Globus pallidus (tissue), 1 donor: ENCODE data around the gene IWS1.
"Not testable (repeated sequence)": the region's sequence is repeated elsewhere in the genome, so short reads cannot be mapped to it uniquely, and the experiment has no call there.

ENCODE experiments used
- DNase-seq: peaks from one replicate; pipeline ENCODE4 v3.0.0-alpha.2; 2015; ENCODE audit warnings: low spot score

Gene IWS1

GRCh38 chr2:127560931-127561280 lies 34.6 kb upstream of the IWS1 start:
- no peak for DNase-seq

- peak; percentile 52 for DNase-seq
Measured at GRCh38 chr2:127560201-127560930, 34.1 kb upstream of the IWS1 start.

- DNase-seq = no peak
Measured at GRCh38 chr2:127559454-127559853, 33.2 kb upstream of the IWS1 start.

- DNase-seq = no peak
Measured at GRCh38 chr2:127558911-127559310, 32.6 kb upstream of the IWS1 start.

GRCh38 chr2:127552846-127553245 lies 26.6 kb upstream of the IWS1 start:
- DNase-seq = no peak

GRCh38 chr2:127552336-127552735 lies 26.0 kb upstream of the IWS1 start:
- DNase-seq = no peak

GRCh38 chr2:127551221-127551930 lies 25.1 kb upstream of the IWS1 start:
- no peak for DNase-seq

GRCh38 chr2:127546797-127547196 lies 20.5 kb upstream of the IWS1 start:
- DNase-seq = no peak

- no peak for DNase-seq
Measured at GRCh38 chr2:127545796-127546195, 19.5 kb upstream of the IWS1 start.

GRCh38 chr2:127545189-127545588 lies 18.9 kb upstream of the IWS1 start:
- DNase-seq = no peak

GRCh38 chr2:127543013-127543501 lies 16.8 kb upstream of the IWS1 start:
- not testable (repeated sequence) for DNase-seq

GRCh38 chr2:127542231-127542630 lies 15.9 kb upstream of the IWS1 start:
- DNase-seq = no peak

GRCh38 chr2:127541809-127542208 lies 15.5 kb upstream of the IWS1 start:
- no peak for DNase-seq

- no peak for DNase-seq
Measured at GRCh38 chr2:127537644-127538043, 11.4 kb upstream of the IWS1 start.

GRCh38 chr2:127536707-127537541 lies 10.6 kb upstream of the IWS1 start:
- no peak for DNase-seq

- no peak for DNase-seq
Measured at GRCh38 chr2:127535918-127536317, 9.6 kb upstream of the IWS1 start.

GRCh38 chr2:127535422-127535901 lies 9.2 kb upstream of the IWS1 start, which contains the start of gene MYO7B:
MYO7B (plus strand) TSS chr2:127535683; CDS start chr2:127559723, 24,040 bp downstream.
- no peak for DNase-seq

- no peak for DNase-seq
Measured at GRCh38 chr2:127532296-127532695, 6.0 kb upstream of the IWS1 start.

- no peak for DNase-seq
Measured at GRCh38 chr2:127531221-127531648, 4.9 kb upstream of the IWS1 start.

- no peak for DNase-seq
Measured at GRCh38 chr2:127530245-127531140, 4.2 kb upstream of the IWS1 start.

GRCh38 chr2:127529416-127529815 lies 3.1 kb upstream of the IWS1 start:
- DNase-seq = not testable (repeated sequence)
